Eye (tissue), 1 donor: Measurements from ENCODE around the gene VWC2.
"Not testable (repeated sequence)": the region's sequence is repeated elsewhere in the genome, so short reads cannot be mapped to it uniquely, and the experiment has no call there.

Source experiments
- DNase-seq: peaks from one replicate; pipeline ENCODE4 v3.0.0-alpha.2; 2015

The VWC2 gene

DNA sequence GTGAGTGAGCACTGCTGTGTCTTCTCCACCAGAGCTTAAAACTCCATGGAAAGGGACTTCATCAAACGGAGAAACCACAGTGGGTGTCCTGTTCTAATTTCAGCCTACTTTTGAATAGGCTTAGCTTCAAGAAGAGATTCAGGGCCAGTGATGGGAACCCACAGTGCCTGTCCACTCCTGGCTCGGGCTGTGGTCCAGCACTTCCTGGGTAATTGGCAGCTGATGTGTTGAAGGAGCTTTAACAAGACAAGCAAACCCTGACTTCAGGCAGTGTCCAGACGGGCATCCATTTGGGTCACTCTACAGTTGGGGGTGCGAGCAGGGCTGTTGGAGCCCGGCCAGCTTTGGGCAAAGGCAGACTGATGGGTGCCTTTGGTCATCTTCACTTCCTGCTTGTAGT, 14.5 kb downstream of the VWC2 start:
- DNase-seq: no peak

DNA sequence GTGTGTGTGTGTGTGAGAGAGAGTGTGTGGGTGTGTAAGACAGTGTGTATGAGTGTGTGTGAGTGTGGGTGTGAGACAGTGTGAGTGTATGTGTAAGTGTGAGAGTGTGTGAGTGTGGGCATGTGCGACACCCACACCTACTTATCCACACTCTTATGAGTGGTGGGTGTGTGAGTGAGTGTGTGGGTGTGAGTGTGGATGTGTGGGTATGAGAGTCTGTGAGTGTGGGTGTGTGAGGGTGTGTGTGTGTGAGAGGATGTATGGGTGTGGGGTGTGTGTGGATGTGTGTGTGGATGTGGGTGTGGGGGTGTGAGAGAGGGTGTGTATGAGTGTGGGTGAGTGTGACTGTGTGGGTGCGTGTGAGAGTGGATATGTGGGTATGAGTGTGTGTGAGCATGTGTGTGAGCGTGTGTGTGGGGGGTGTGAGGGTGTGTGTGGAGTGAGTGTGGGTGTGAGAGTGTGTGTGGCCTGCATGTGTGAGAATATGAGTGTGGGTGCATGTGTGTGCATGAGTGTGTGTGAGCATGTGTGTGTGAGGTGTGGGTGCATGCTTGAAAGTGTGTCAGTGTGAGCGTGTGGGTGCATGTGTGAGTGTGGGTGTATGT, 15.1 kb downstream of the VWC2 start:
- DNase-seq: no peak

DNA sequence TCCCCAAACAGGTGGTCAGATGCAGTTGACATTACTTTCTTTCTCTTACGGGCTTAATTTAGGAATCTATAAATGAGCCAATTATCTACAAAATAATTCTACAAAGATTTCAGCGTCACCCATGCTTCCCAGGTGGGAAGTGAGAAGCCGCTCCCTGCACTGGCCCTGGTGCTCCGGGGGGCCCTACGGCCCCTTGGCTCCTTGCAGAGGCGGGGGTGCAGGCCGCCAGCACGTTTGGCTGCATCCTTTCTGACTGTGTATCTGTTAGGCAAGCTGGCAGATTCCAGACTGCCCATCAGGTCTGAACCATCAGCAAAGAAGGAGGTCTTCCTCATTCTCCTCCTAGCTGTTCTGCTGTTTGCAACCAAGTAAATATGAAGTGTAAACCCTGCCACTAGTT, 16.3 kb downstream of the VWC2 start:
- no peak for DNase-seq

DNA sequence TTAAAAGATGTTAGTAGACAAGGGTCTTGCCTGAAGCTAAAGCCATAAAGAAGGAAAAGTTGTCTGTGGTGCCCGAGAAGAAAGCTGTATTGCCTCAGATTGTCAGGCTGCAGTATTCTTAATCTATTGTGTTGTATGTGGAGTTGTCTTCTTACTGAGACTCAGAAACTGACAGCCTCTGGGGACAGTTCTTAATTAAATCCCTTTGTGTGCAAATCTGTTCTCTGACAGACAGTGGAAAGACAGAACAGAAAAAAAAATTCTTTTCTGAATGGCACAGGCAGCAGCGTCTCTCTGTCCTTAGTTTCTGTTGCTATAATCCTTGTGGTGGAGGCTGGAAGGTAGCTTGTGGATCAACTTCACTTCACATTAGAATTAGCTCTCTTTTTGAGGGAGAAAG, 16.8 kb downstream of the VWC2 start:
- DNase-seq: peak; percentile 41

DNA sequence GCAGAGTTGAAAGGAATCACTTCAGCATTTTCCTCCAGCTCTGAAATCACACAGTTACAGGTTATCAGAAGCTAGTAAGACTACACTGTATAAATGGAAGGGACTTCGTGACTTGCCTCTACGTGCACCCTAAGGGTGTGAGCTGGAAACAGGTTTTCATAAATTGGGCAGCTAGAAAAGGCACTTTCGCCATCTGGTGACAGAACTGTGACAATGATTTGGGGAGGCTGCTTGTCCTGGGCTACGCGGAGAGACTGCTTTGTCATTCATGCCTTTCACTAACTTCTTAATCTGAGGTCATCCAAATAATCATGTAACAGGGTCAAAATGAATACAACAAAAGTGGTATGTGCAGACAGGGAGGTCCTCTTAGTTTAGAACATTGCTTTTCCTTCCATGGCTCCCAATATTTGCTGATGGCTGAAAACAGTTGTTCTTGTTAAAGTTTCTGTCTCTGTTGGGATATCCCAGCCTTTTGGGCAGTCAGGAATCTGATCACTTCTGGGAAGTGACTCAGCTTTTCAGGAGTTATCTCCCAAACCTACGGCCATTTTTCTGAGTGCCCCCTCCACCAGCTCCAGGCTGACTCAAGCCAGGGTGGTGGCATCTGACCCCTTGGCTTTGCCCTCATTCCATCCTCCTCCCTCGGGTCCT, 17.8 kb downstream of the VWC2 start:
- peak; percentile 84 for DNase-seq

DNA sequence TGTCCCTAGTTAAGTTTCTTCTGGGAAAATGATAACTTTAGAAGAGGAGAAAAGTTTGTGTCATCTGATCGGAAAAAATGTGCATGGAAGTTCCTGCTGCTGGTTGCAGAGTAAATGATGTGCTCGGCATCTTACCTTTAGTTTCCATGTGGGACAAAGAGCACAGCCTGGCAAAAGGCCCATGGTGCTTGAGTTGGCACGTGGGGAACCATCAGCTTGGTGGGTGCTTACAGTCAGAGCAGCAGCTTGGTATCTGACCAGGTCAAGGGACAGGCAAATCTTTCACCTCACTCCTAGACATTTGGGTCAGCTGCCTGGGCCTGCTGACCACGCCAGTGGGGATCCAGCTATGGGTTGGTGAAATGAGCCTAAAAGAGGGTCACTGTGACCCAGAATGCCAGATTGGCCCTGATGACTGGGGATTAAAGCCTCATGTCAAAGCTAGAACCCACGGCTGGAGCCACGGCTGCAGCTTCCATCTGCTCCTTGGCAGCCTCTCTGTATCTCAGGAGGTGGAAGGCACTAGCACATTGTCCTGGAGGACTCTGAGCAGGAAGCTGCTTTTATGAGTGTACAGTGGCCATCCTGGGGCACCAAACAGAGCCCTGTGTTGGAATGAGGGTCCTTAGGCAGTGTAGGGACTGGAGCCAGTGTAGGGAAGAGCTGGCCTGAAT, 24.7 kb downstream of the VWC2 start:
- no peak for DNase-seq

DNA sequence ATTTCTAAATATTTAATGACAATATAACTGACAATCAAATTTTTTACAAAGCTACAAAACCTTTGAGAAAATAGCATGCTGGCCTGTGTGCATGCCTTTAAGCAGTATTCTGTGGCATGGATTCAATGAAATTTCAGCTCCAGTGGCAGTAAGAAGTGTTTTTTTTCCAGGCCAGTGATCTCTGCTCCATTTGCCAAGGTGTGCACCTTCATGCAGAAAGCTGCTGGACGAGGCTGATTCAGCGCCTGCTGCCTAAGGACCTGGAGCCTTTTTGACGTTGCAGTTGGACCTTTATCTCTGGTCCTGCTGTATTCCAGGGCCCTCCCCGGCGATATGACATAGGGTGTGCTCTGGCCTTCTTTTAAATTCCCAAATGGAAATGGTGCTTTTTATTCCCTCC, 26.6 kb downstream of the VWC2 start:
- DNase-seq: peak; percentile 14

DNA sequence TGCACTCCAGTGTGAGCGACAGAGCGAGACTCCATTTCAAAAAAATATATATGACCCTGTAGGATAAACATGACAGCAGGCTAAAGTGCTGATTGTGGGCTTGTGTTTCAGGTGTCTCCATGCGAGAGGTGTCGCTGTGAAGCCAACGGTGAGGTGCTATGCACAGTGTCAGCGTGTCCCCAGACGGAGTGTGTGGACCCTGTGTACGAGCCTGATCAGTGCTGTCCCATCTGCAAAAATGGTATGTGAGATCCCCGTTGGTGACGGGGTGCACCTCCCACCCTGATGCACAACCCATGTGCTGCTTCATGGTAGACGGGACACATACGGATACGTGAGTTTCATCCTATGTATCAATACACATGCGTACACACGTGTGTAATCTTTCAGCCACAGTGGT, 29.2 kb downstream of the VWC2 start:
- no peak for DNase-seq

DNA sequence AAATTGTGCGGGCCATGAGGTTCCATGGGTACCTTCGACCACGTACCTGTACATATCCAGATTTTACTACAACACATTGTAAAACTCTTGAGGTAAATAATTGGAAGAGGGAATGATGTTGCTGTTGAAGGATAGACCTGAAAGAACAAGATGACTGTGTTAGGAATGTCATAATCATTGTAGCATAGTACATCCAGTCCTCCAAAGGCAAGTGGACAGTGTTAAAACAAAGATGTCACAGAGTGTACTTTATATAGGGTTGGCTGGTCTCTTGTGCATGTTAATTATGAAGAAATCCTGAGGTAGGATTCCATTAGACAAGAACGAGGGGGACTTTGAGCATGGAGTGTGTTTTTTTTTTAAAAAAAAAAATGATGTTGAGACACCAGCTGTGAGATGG, 30.4 kb downstream of the VWC2 start:
- DNase-seq: no peak

DNA sequence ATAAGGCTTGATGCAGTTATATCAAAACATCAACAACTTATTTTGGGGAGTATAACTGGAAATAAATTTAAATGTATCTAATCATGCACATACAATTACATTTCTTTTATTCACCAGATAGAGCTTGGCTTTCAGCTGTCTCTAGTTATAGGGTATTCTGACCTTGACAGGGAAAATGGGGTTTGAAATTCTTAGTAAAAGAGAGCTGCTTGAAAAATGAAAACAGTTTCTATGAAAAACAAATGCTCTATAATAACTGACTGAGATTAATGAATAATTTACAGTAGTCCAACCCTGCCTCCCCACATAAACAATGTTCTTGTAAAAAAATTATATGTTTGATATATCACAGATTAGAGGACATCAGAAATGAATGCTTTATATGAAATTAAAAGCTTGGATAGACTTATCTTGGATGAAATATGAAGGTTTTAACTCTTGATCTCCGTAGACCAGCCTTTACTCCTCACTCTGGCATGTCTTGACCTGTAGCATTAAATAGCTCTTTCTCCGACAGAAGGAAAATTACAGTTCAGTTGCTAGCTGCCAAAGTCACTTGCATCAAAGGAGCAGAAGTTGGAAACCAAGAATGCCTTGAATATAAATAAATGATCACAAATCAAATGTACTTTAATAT, 32.1 kb downstream of the VWC2 start:
- DNase-seq: peak; percentile 41

DNA sequence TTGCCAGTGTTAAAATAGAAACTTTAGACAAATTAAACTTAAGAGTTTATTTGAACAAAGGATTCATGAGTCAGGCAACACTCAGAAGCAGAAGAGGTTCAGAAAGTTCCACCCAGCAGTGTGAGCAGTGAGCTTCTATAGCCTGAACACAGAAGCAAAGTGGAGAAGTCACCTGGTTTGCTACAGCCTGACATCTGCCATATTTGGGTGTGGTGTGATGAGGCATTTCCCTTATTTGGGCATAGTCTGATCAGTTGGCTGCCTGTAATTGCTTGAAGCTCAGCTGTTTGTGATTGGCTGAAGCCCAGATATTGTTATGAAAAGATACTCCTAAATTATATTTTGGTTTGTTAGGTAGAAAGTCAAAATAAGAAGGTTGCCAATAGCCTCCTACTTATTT, 39.1 kb downstream of the VWC2 start:
- no peak for DNase-seq

DNA sequence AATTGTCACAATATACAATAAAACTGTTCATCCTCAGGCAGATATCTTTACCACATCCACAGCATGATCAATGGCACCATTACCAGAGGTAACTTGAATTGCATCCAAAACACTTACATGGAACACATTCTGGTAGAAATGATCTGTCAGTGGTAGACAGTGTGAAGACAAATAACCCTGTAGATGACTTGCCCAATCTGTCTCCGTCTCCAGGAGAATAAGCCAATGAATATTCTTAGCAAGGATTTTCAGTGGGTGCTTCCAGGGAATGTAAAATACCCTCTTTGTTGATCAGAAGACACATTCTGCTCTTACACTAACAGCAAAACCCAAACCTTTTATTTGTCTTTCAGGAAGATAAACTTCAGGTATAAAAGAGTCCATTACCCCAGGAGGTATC, 43.8 kb downstream of the VWC2 start:
- no peak for DNase-seq

DNA sequence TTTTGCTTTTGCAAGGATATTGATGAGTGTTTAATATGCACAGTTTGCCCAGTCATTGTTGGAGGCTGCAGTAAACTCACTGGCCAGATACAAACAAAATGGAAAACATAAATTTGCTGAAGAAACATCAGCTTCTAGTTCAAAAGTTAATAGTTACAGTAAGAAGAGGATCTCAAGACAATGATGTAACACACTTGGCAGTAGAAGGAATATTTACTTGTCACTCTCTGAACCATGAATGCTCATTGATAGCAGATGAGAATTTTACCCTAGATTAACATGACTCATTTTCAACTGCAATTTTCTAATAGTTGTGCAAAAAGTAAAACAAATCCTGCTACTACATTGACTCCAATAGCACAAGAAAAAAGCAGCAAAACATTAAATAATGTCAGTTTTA, 47.7 kb downstream of the VWC2 start:
- DNase-seq: peak; percentile 30

DNA sequence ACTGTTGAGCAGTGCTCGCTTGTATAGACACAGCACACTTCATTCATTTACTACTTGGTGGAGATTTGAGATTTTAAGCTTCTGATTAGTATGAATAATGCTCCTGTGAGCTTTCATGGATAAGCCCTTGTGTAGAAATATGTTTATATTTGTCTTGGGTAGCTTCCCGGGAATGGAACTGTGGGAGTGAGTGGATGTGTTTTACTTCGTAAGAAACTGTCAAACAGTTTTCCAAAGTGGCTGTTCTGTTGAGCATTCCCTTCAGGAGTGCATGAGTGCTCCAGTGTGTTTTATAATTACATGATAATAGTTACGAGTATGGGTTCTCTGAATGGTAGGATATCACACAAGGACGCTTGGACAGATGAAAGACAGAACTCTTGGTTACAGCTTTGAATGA, 49.4 kb downstream of the VWC2 start:
- no peak for DNase-seq

DNA sequence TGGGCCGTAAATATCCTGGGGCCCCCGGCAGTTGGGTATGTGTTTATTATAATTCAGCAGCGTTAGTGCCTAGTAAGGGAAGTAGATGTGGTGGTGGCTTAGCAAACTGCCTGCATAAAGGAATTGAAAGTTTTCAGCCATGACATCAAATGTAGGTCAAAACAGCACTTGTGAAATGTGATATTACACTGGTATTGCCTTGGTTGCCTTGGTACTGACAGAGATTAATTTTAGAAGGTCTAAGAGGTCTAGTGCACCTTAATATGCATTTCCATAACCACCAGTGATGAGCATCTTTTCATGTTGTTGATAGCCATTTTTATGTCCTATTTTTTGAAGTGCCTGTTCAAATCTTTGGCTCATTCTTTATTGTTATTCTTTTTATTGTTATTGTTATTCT, 50.1 kb downstream of the VWC2 start:
- DNase-seq: no peak

DNA sequence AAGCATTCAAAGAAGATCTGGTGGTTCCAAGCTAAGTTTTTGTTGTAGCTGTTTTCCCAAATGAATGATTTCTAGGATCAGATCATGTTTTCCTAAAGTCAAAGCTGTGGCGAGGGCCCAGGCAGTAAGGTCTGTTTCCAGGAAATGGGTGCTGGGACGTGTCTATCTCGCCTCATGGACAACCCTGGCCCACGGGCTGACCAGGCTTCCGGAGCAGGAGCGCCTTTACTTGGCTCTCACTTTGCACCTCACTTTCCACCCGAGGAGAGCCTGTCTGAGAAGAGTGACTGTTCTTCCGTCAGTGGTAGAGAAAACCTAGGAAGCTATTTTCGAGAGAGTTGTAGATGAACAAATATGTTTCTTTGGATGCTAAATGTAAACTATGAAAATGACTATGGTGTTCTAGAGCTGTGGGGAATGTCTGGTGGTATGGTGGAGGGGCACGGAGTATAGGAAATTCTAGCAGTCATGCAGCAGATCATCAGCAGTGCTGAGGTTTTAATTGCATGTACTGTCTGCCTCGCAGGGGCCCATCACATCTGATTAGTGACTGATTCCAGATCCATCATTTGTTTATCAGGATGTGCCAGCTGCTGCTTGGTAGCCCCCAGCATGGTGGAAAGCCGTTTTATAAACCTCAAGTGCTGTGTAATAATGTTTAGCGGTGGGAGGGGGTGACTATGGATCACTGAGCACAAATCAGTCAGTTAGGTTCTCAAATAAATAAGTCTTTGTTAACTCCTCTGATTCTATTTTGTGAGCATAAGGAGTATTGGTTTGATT, 66.6 kb downstream of the VWC2 start:
- peak; percentile 89 for DNase-seq

DNA sequence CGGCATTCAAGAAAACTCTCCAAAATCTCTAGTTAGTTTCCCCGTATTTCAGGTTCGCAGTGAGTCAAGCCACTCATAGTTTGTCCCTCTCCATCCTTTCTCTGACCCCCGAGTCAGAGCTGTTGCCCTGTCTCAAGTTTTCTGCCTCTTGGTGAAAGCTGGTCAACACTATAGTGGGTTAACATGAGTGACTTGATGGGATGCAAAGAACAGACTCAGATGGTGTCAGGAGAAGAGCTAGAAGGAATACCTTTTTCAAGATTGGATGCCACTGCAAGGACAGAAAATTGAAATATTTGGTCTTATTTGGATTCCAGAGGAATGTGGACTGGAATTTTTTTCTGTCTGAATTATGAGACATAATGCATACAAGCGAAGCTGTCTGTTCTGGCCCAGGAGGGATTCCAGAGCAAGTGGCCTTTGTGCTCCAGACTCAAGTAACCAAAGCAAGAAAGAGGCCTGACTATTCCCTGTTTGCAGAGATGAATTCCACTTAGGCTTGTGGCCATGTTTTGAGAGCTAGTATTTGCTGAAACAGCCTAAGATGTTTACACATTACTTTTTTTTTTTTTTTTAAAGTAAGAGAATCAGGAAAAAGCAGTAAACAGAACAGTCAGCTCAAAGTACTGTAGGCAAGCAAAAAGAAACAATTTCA, 67.4 kb downstream of the VWC2 start:
- peak; percentile 59 for DNase-seq

DNA sequence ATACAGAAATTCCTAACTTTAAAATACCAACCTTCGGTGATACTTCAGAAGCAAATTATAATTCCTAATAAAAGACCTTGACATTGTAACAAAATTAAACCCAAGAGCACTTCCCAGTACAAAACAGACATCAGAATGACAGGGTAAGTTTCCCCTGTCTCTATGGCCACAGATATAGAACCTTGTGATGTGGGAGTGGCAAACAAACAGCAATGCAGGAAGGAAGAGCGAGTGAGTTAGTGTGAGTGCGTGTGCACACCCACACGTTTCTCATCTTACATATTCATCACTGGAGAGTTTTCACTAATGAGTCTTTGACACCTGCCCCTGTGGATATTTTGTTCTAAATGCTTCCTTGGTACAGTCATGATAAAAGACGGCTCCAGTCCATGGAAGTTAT, 72.2 kb downstream of the VWC2 start:
- DNase-seq: no peak

DNA sequence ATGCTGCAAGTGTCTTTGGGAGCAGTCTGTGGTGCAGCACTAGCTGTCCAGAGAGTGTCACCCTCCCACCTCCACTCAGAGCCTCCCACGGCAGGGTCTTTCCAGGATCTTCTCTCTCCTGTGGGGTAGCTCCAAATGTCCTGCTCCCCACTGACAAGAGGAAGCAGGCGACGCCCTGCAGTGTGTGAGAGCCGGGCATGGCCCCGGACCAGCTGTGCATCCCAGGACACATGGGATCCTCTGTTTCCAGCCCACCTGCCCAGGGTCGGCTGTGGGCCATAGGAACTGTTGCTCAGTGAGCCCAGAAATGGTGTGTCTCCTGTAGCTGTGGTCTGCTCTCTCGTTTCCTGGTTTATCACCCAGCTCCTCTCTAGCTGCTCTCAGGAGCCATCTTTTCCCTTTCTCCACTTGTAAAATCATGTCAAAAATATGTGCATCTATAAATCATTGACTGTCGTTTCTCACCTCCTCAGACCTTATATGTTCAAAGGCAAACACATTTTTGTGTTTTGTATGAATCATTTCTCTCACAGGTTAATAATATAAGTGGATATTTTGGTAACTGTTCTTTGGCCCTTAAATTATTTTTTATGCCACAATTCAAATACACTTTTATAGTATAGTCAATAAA, 74.9 kb downstream of the VWC2 start:
- DNase-seq: no peak

DNA sequence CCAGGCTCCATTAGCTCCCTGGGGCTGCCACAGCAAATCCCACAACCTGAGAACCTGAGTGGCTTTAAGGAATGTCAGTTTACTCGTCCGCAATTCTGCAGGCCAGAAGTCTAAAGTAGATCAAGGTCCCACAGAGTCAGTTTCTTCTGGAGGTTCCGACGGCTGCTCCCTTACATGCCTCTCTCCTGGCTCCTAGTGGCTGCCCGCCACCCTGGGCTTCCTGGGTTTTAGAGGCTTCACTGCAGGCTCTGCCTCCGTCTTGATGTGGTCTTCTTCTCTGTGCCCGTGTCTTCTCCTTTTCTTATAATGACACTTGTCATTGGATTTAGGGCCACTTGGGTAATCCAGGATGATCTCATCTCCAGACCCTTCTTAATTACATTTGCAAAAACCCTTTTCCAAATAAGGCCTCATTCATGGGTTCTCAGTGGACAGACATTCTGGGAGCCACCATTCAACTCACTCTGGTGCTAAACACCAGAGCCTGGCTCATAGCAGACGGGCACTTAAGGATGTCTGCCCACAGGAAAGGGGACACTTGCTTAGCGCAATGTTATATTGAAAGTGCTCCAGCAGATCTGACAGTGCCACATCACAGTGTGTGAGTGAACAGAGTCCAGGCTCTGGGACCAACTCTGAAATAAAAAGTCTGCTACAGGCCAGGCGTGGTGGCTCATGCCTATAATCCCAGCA, 77.6 kb downstream of the VWC2 start:
- DNase-seq: peak; percentile 35

DNA sequence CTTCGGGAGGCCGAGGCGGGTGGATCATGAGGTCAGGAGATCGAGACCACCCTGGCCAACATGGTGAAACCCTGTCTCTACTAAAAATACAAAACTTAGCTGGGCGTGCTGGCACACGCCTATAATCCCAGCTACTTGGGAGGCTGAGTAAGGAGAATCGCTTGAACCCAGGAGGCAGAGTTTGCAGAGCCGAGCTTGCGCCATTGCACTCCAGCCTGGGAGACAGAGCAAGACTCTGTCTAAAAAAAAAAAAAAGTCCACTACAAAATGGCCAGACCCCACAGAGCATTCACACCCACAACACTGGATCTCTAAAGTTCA, 78.1 kb downstream of the VWC2 start:
- DNase-seq: not testable (repeated sequence)
